Ishikawa (cell line): Measurements from ENCODE around the gene NOL4L.
A peak's percentile ranks its signal among the peaks of the same experiment; 100 is the strongest.

Source experiments
- CEBPB ChIP-seq: IDR thresholded peaks from 2 replicates; pipeline ENCODE4 v1.6.1; 2012
- CREB1 ChIP-seq: IDR thresholded peaks from 2 replicates; pipeline ENCODE4 v1.6.1; 2012; ENCODE audit warnings: low read depth
- EGR1 ChIP-seq: IDR thresholded peaks from 2 replicates; pipeline ENCODE4 v1.6.1; 2012
- EP300 ChIP-seq: IDR thresholded peaks from 2 replicates; pipeline ENCODE4 v1.6.1; 2012; ENCODE audit warnings: borderline replicate concordance
- FOXM1 ChIP-seq: IDR thresholded peaks from 2 replicates; pipeline ENCODE4 v1.6.1; 2012; ENCODE audit warnings: low read depth, borderline replicate concordance
- MAX ChIP-seq: IDR thresholded peaks from 2 replicates; pipeline ENCODE4 v1.6.1; 2012
- NFIC ChIP-seq: IDR thresholded peaks from 2 replicates; pipeline ENCODE4 v1.6.1; 2012
- RAD21 ChIP-seq: IDR thresholded peaks from 2 replicates; pipeline ENCODE4 v1.6.1; 2012; ENCODE audit warnings: low read depth
- REST ChIP-seq: IDR thresholded peaks from 2 replicates; pipeline ENCODE4 v1.6.1; 2012; ENCODE audit warnings: low read depth, mild to moderate bottlenecking
- TAF1 ChIP-seq: IDR thresholded peaks from 2 replicates; pipeline ENCODE4 v1.6.1; 2012; ENCODE audit warnings: low read depth, mild to moderate bottlenecking
- TCF12 ChIP-seq: IDR thresholded peaks from 2 replicates; pipeline ENCODE4 v1.6.1; 2012; ENCODE audit warnings: low read depth
- TEAD4 ChIP-seq: IDR thresholded peaks from 2 replicates; pipeline ENCODE4 v1.6.1; 2012
- USF1 ChIP-seq: IDR thresholded peaks from 2 replicates; pipeline ENCODE4 v1.6.1; 2012
- YY1 ChIP-seq: IDR thresholded peaks from 2 replicates; pipeline ENCODE4 v1.6.1; 2012; ENCODE audit warnings: low read depth
- ZBTB7A ChIP-seq: IDR thresholded peaks from 2 replicates; pipeline ENCODE4 v1.6.1; 2012; ENCODE audit warnings: low read depth

The NOL4L gene

DNA sequence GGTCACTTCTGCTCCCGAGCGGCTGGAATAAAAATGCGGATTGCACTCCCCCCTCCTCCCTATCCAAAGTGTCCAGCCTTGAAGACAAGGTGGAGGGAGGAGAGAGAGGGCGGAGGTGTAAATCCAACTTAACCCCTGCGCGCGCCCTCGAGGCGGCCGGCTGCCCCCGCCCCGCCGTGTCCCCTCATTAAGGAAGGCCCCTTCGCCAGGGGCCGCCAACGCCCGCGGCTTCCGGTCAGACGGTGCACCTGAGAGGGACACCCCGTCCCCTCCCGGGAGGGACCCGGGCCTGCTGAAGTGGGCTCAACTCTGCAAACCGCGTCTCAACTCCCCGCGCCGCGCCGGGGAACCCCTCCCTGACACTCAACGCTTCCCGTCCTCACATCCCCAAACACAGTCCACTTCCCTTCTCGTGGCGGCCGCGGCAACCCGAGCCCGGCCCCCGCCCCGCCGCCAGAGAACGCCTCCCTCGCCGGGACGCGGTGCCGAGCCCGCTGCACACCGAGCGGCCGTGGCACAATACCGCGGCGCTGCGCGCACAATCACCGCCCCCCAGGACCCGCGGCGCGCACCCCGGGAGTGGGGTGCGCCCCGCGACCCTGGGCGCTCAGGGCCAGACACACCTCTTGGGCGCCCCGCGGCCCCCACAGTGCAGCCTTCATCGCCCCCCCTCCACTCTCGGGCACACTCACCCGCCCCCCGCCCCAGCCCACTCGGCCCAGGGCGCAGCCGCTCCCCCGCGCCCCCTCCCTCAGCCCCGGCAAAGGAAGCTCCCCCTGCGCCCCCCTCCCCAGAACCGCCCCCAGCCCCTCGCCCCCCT, 102.5 kb downstream of the NOL4L start:
- TF ChIP-seq FOXM1 = no peak
- TF ChIP-seq MAX = 0 out of 2 replicates have a peak, but pooled peaks have one; percentile 5

DNA sequence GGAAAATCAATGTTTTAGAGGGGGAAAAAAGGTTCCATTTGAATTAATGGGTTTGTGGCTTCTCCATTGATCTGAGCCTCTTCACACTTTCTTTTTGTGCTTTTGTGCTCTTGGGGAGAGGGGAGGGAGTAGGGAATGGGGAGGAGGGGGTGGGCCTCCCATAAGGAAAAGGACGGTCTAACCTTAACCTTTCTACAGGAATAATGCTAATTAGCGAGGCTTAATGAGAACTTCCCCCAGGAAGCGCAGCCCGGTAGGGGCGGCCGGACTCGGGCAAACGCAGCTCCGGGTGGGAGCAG, 103.0 kb downstream of the NOL4L start:
- TF ChIP-seq MAX (no peak), EGR1 (no peak), REST (no peak), EP300 (no peak), CEBPB (no peak), FOXM1 (no peak), TAF1 (no peak), ZBTB7A (no peak), TEAD4 (no peak), RAD21 (no peak), USF1 (no peak), TCF12 (no peak)

- TF ChIP-seq YY1 = no peak
- no peak for TF ChIP-seq TAF1
- TF ChIP-seq CEBPB = no peak
- TF ChIP-seq NFIC = no peak
- TF ChIP-seq TEAD4 = no peak
- TF ChIP-seq CREB1 = no peak
- no peak for TF ChIP-seq EGR1
- no peak for TF ChIP-seq ZBTB7A
- TF ChIP-seq REST = no peak
- no peak for TF ChIP-seq TCF12
- no peak for TF ChIP-seq USF1
- no peak for TF ChIP-seq FOXM1
- no peak for TF ChIP-seq EP300
- no peak for TF ChIP-seq RAD21
- no peak for TF ChIP-seq MAX
Observed at GRCh38 chr20:32481311-32482142, 103.6 kb downstream of the NOL4L start.

DNA sequence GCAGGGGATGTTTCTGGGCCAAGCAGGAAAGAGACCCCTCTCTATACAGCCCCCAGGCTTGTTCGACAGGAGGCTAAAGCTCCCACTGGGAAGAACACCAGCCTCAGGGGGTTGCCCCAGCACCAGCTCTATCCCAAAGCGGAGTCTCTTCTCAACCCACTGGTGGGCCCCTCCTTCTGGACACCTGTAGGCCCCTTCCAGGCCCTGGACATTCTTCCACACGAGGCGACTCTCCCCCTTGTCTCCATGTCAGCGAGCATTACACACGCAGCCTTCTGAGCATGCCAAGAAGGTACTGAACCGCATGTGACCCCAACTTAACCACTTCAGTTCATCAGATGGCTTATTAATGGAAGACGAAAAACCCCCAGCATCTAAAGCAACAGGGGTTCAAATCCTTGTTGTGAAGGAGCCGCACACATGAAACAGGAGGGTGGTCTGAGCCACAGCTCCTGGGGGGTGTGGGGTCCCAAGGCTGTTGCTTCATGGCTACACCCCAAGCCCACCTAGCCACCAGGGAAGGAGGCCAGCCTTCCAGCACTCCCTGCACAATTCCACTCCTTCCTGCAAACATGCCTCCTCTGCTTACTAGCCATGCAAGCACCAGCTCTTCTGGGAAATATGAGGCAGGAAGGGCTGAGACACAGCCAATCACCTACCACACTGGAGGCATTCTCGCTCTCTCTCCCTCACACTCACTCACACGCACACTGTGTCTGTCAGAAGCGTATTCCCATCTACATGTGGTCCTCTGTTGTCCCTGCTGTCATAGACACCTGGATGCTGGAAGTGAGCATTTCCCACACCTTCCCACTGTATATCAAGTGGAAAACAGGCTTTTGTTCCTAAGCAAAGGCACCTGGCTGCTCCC, 104.5 kb downstream of the NOL4L start:
- no peak for TF ChIP-seq TEAD4
- no peak for TF ChIP-seq RAD21
- no peak for TF ChIP-seq FOXM1
- TF ChIP-seq MAX = no peak
- no peak for TF ChIP-seq YY1
- TF ChIP-seq TCF12 = no peak
- TF ChIP-seq TAF1 = no peak
- no peak for TF ChIP-seq USF1
